Stimulated activated naive CD4-positive, alpha-beta T cell treated with Interleukin-2 at 50 U/mL for 16 hours (primary cell): ENCODE results near the gene AKAP9.
"Not testable (repeated sequence)": the region's sequence is repeated elsewhere in the genome, so short reads cannot be mapped to it uniquely, and the experiment has no call there.

Experiments used
- DNase-seq: peaks from one replicate; lab custom pipeline; 2025; lab: John Stamatoyannopoulos, UW

Gene AKAP9

DNA sequence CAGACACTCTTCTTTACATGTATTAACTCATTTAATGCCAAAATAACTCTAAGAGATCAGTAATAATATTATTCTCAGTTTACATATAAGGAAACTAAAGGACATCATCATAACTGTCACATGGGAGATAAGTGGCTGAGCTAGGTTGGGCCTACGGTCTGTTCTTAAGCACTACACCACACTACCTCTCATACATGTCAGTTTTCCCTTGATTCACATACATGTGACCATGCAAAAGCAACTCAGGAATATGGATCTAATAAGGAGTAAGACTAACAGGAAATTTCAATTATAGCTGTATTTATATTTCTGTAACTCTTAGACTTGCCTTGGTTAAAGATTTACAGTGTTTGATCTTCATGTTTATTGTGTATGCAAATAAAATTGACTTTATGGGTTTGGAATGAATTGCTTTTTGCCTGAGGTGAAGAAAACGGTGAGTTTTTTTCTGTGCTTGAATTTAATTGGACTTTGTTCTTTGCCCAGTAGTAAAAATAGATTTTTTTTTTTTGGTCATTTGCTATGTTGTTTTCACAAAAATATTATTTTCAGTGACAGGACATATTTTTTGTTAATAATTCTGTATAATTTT is 123.9 kb downstream of the AKAP9 start:
- no peak for DNase-seq

DNA sequence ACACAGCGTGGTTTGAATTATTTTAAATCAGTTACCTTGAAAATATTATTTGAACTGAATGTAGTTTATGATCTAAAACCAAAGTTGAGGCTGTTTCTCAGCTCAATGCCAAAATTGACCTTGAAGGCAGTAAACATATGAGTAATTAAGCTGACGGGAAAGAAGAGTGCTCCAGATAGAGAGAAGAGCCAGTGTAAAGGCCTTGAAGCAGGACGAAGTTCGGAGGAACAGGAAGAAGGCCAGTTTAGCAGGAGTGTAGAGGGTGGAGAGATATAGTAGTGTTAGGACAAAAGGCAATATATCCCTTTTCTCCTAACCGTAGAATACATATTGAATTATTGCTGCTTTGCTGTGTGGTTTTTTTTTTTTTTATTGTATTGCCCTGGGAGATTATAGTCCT is 130.4 kb downstream of the AKAP9 start:
- DNase-seq = no peak

- no peak for DNase-seq
Observed at GRCh38 chr7:92072121-92072520, 131.5 kb downstream of the AKAP9 start.

DNA sequence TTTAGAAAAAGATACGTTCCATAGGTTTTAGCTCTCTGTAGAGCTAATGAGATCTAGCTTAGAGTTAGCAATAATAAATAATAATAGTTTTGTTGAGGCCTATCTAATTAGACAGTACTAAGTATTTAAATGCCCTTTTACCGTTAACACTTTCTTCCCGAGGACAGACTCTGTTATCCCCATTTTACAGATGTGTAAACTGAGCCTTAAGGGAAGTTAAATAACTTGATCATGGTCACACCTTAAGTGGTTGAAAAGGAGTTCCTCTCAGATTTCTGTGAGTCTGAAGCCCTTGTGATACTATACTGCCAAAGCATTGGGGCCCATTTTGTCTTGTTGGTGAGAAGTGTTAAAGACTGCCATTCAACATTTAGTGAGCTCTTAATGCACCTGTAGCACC is 132.0 kb downstream of the AKAP9 start:
- no peak for DNase-seq

DNA sequence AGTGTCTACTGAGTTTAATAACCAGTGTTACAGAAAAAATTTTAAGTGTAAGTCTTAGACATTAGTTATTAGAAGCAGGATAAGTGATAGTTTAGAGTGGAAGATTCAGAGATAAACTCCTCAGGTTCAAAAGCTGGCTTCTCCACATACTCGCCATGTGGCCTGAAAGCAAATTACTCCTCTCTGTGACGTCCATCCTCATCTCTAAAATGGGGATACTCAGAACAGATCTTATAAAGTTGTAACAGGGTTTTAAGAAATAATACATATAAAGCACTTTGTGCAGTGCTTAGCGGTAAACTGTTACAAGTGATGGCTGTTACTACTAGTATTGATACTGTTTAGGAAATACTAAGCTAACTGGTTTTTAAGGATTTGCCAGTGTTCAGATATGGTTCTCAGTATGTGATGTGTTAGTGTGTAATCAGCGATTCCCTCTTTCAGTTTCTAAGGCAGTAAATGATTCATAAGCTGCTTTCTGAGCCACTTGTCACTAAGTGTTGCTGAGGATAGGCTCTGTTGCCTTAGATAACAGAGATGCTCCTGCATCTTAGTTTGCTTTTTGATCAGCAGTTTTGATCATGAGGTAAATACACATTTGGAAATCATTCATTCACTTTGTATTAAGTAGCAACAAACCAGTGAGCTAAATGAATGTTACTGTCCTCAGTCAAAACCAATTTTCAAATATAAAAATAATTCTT is 134.9 kb downstream of the AKAP9 start:
- DNase-seq = no peak

GRCh38 chr7:92076509-92076908 is 135.8 kb downstream of the AKAP9 start:
- DNase-seq = no peak

DNA sequence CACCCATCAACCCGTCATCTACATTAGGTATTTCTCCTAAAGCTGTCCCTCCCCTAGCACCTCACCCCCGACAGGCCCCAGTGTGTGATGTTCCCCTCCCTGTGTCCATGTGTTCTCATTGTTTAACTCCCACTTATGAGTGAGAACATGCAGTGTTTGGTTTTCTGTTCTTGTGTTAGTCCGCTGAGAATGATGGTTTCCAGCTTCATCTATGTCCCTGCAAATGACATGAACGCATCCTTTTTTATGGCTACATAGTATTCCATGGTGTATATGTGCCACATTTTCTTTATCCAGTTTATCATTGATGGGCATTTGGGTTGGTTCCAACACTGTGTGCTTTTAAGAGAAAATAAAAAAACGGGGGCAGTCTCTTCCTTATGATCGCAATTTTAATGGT is 143.3 kb downstream of the AKAP9 start:
- DNase-seq = not testable (repeated sequence)

DNA sequence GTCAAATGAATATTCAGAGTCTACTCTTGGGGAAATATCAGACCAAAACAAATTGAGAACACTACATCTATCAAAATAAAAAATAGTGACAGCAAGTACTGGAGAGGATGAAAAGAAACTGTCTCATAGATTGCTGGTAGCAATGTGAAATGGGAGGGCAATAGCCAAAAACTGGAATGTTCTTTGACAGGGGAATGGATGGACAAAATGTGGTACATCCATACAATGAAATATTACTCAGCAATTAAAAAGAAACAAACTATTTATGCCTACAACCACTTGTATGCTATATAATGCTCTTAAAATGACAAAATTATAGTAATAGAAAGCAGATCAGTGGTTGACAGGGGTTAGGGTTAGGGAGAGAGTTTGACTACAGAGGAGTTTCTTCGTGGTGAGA is 147.6 kb downstream of the AKAP9 start:
- DNase-seq = no peak

DNA sequence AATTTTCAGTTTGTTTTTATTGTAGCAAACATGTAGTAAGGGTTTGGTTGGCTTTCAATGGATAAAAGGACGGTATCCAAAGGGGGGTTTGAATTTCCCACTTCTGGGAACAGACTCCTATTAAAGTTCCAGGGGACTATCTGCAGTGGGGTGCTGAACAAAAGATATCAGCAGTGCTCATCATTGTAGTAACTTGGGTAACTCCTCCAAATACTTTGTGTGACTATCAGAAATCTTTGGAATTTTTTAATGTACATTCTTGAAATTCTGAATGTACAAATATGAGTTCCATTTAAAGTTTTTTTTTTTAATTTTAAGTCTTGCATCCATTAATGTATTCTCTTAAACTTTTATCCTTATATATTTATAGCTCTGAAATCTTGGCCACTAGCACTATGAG is 151.5 kb downstream of the AKAP9 start:
- DNase-seq = no peak

DNA sequence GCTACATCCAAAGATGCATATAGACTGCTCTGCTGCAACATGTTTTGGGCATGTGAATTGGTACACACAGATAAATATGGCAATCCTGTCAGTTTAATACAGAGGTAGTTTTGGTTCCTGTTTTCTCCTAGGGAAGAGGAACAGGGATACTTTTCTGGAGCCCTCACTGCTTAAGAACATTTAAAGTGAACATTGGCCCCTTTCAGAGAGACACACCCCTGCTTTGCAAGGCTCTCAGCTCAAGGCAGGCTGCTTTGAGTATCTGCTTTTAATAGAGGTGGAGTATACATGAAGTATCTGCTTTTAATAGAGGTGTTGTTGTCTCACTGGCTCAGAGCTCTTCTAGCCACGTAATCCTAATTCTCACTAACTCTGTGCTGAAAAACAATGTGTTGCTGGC is 154.7 kb downstream of the AKAP9 start:
- no peak for DNase-seq

- no peak for DNase-seq
Observed at GRCh38 chr7:92100534-92100933, 159.9 kb downstream of the AKAP9 start.

DNA sequence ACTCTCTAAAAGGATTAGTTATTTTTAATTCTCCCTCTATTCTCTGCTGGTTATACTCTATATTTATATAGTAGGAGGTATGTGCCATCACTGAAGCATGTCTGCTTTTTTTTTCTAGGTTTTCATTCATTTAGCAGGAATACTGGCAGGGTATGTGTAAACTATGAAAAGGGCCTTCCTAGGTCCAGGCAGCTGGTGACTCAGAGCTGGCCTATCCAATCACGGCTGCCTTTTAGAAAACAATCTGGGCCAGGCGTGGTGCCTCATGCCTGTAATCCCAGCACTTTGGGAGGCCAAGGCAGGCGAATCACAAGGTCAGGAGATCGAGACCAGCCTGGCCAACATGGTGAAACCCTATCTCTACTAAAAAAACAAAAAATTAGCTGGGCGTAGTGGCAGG is 162.2 kb downstream of the AKAP9 start:
- not testable (repeated sequence) for DNase-seq

DNA sequence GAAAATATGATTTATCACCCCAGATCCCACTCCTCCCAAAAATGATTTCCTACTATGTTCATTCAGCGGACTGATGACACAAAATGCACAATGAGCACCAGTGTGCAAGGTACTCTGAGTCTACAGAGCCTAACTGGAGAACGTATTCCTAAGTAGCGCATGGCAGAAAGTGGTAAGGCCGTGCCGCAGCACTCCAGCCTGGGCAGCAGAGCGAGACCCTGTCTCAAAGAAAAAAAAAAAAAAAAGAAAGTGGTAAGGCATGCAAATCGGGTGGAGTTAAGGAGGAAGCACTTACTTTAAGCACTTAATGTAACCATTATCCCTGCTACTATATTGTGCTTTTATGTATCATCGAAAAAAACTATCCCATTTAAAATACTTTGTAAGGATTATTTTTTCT is 168.2 kb downstream of the AKAP9 start:
- DNase-seq = no peak

GRCh38 chr7:92110857-92111256 is 170.2 kb downstream of the AKAP9 start:
- no peak for DNase-seq

DNA sequence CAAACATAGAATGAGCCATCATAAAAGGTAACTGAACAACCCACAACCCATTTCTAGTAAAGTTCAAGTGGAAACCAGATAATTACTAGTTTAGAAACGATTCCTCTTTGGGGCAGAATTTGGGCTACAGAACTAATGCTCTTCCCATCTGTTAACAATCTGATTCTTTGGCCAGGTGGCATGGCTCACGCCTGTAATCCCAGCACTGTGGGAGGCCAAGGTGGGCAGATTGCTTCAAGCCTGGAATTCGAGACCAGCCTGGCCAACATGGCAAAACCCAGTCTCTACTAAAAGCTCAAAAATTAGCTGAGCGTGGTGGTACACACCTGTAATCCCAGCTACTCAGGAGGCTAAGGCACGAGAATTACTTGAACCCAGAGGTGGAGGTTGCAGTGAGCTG is 175.2 kb downstream of the AKAP9 start:
- no peak for DNase-seq

GRCh38 chr7:92116949-92117348 is 176.3 kb downstream of the AKAP9 start:
- DNase-seq = no peak

GRCh38 chr7:92119213-92119759 is 178.6 kb downstream of the AKAP9 start:
- no peak for DNase-seq

DNA sequence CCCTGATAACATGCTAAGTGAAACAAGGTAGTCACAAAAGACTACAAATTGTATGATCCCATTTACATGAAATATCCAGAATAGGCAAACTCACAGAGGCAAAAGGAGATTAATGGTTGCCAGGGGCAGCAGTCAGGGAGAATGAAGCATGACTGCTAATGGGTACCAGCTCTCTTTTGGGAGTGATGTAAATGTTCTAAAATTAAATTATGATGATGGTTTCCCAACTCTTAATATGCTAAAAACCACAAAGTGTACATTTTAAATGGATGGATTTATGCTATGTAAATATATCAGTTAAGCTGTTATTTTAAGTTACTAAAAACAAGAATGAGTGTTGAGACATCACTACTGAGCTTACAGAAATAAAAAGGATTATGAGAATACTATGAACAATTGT is 181.0 kb downstream of the AKAP9 start:
- no peak for DNase-seq

GRCh38 chr7:92131093-92131492 is 190.4 kb downstream of the AKAP9 start:
- DNase-seq = no peak

DNA sequence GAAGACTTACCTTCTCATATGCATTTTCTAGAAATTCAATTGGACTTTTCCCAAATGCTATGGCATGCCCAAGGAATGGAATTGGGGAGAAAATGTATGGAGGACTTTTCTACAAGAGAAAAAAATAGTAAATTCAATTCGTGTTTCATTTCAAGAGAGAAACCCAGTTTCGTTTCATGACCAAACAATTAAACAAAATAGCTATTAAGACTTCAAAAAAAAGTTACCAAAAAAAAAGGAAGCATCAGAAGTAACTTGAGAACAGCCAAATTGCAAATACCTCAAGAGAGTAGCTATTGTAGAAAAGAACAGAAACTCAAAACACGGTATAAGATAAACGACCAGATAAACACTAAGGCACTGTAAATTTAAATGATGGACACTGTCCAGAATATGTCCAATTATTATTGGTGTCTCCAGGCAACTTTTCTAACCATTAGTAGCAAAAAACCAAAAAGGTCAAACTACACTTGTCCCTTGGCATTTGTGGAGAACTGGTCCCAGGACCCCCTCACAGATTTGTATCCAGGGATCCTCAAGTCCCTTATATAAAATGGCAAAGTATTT is 191.2 kb downstream of the AKAP9 start:
- DNase-seq = no peak

GRCh38 chr7:92133133-92133736 is 192.6 kb downstream of the AKAP9 start:
- DNase-seq = no peak

GRCh38 chr7:92133737-92134270 is 193.1 kb downstream of the AKAP9 start:
- DNase-seq = peak; percentile 57
